Measurements from ENCODE around the gene PSMD4. TPM values are rescaled to one million over a fixed set of nuclear protein-coding genes. Genes with fewer than 3 reads are reported as not detected.

The PSMD4 gene
- polyA plus RNA-seq, 2 of the 4 experiments (the other 2 are of a cell fraction): 207 to 265 TPM

GRCh38 chr1:151312826-151313225, 58.3 kb downstream of the PSMD4 start:
- ChIA-PET CTCF (interaction anchor here (1.3 to 42.1 kb wide), 4 partner anchors 12 to 61 kb away, joined by 3 to 831 read pairs (median 38); no protein-coding TSS in a partner anchor), POLR2A (interaction anchor here (1.6 kb wide), 1 partner anchor 31 kb away, joined by 3 read pairs; the partner anchor contains the start of gene ZNF687)
- Histone ChIP-seq H3K4me2 (no peak overlapping the region), H3K27ac (peak overlapping the region in 1 of 2 experiments; percentile 81; a peak in 2 of 6 replicates), H3K4me3 (no peak overlapping the region), H3K9me3 (no peaks in the 10 kb centered on the region), H3K4me1 (peaks cover 44% of the 10 kb centered on the region)
- WGBS (ENCODE audit: missing lambda C conversion rate): 91% methylated on average over 8 of the region's 8 CpGs
- DNase-seq (ENCODE audit: low read depth in 1 of 2, low spot score in 1 of 2) (no peak), ATAC-seq (no peak), FAIRE-seq (no peak)
- TF ChIP-seq EHF (CRISPR knock-in tag; IDR thresholded peaks at IDR 0.05): no peak
- no peak for TF ChIP-seq RAD21 (conservative IDR thresholded peaks at IDR 0.05 in 1 of 2, IDR thresholded peaks at IDR 0.05 in 1 of 2)
- no peak for TF ChIP-seq HEYL (CRISPR knock-in tag; IDR thresholded peaks at IDR 0.05)
- no peak for TF ChIP-seq NPAS2 (CRISPR knock-in tag; IDR thresholded peaks at IDR 0.05; ENCODE audit: borderline replicate concordance)
- no peak for TF ChIP-seq RFX5 (IDR thresholded peaks at IDR 0.05)
- no peak for TF ChIP-seq HOXA7 (CRISPR knock-in tag; IDR thresholded peaks at IDR 0.05)

GRCh38 chr1:151313501-151313900, 59.0 kb downstream of the PSMD4 start:
- TF ChIP-seq EHF (CRISPR knock-in tag; IDR thresholded peaks at IDR 0.05) (no peak), RCOR1 (IDR thresholded peaks at IDR 0.05; ENCODE audit: low read depth, low read length) (no peak), TFCP2L1 (CRISPR knock-in tag; IDR thresholded peaks at IDR 0.05) (no peak), MAZ (IDR thresholded peaks at IDR 0.05; ENCODE audit: borderline replicate concordance, low read depth, low read length) (no peak), TP53 (CRISPR knock-in tag; IDR thresholded peaks at IDR 0.05) (no peak), CTCF (IDR thresholded peaks at IDR 0.05) (no peak), GATA3 (IDR thresholded peaks at IDR 0.05; ENCODE audit: borderline replicate concordance) (no peak), KDM1A (IDR thresholded peaks at IDR 0.05; ENCODE audit: low read depth) (no peak), CBX8 (IDR thresholded peaks at IDR 0.05) (no peak), NFE2L2 (conservative IDR thresholded peaks at IDR 0.05; ENCODE audit: low read length) (no peak), ATOH8 (CRISPR knock-in tag; IDR thresholded peaks at IDR 0.05; ENCODE audit: low read depth) (no peak), RARB (CRISPR knock-in tag; IDR thresholded peaks at IDR 0.05) (no peak), ZSCAN20 (CRISPR knock-in tag; IDR thresholded peaks at IDR 0.05) (no peak), RAD21 (conservative IDR thresholded peaks at IDR 0.05 in 1 of 2, IDR thresholded peaks at IDR 0.05 in 1 of 2) (no peak), FOSB (CRISPR knock-in tag; IDR thresholded peaks at IDR 0.05) (no peak), FOSL2 (IDR thresholded peaks at IDR 0.05) (no peak), FOSL2 (CRISPR knock-in tag; IDR thresholded peaks at IDR 0.05) (no peak), PHF8 (IDR thresholded peaks at IDR 0.05; ENCODE audit: borderline replicate concordance, low read depth) (no peak), CEBPB (IDR thresholded peaks at IDR 0.05) (no peak), USF2 (IDR thresholded peaks at IDR 0.05) (no peak)
- H3K4me1 ChIP-seq: peaks cover 44% of the 10 kb centered on the region
- H3K4me3 ChIP-seq: no peak overlapping the region
- WGBS (ENCODE audit: missing lambda C conversion rate): 89% methylated on average over 2 of the region's 2 CpGs
- FAIRE-seq (no peak), DNase-seq (ENCODE audit: low read depth in 1 of 2, low spot score in 1 of 2) (no peak), ATAC-seq (no peak)
- H3K27ac ChIP-seq: 0 out of 6 replicates have a peak overlapping the region, but pooled peaks of 1 of the 2 experiments have one; percentile 1
- no peak overlapping the region; the same call in 2 of the 3 replicates for H3K4me2 ChIP-seq
- no peaks in the 10 kb centered on the region for H3K9me3 ChIP-seq
- ChIA-PET POLR2A (interaction anchor here (1.6 to 1.8 kb wide), 2 partner anchors 14 to 32 kb away, joined by 3 to 5 read pairs; partner anchors contain the start of genes PI4KB and ZNF687), CTCF (interaction anchor here (0.7 to 42.1 kb wide), 6 partner anchors 12 to 86 kb away, joined by 3 to 831 read pairs (median 4); partner anchors contain the start of gene PSMB4)
